ENCODE results near the gene SLC31A2.
A peak's percentile ranks its signal among the peaks of the same experiment; 100 is the strongest.

SLC31A2 gene

DNA sequence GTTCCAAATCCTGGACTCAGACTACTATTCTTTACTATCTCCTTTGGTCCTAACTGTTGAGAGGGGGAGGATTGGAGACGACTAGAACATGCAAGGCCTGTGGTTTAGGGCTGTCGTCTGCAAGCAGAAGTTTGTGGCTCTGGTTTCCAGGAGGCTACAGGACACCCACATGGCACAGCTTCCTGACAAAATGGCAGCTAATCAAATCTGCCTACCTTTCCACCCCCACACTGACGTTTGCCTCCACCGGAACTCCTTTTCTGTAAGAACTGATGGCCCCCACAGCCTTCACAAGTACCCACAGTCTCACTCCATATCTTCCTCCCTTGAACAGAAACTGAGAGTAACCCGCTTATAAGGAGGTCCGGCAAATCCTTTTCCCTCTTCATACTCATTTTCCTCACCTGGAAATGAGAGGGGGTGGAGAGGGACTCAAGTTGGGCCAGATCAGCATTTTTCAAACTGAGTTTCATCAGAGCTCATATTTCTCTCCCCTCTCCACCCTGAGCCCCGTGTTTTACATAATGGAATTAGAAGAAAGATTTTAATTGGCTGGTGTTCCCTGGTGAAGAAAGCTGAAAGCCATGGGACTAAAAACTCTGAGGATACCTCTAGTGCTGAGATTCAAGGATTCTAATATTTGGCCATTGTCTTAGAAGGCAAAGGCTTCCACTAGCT, 5.2 kb downstream of the SLC31A2 start:
- Histone ChIP-seq H3K36me3 (ENCODE audit: insufficient read depth, low read length) (peaks cover 12% of the 10 kb centered on the region), H4K20me1 (ENCODE audit: insufficient read depth, low read length) (no peaks in the 10 kb centered on the region), H3K4me2 (ENCODE audit: insufficient read depth, low read length) (no peak overlapping the region; the same call in 1 of the 2 replicates), H3K27ac (ENCODE audit: low read length) (no peak overlapping the region; the same call in 1 of the 2 replicates), H2AFZ (ENCODE audit: low read depth, low read length) (no peak overlapping the region), H3K9me3 (ENCODE audit: insufficient read depth, low read length, severe bottlenecking) (no peaks in the 10 kb centered on the region), H3K4me3 (ENCODE audit: low read depth in 1 of 2, low read length in 2 of 2) (no peak overlapping the region), H3K79me2 (ENCODE audit: insufficient read depth, low read length) (no peaks in the 10 kb centered on the region), H3K4me1 (ENCODE audit: insufficient read depth, low read length) (peaks cover 29% of the 10 kb centered on the region), H3K9ac (ENCODE audit: low read depth, low read length) (no peak overlapping the region), H3K27me3 (ENCODE audit: insufficient read depth, low read length, poor library complexity) (no peaks in the 10 kb centered on the region)
- TF ChIP-seq, protein P1, sequence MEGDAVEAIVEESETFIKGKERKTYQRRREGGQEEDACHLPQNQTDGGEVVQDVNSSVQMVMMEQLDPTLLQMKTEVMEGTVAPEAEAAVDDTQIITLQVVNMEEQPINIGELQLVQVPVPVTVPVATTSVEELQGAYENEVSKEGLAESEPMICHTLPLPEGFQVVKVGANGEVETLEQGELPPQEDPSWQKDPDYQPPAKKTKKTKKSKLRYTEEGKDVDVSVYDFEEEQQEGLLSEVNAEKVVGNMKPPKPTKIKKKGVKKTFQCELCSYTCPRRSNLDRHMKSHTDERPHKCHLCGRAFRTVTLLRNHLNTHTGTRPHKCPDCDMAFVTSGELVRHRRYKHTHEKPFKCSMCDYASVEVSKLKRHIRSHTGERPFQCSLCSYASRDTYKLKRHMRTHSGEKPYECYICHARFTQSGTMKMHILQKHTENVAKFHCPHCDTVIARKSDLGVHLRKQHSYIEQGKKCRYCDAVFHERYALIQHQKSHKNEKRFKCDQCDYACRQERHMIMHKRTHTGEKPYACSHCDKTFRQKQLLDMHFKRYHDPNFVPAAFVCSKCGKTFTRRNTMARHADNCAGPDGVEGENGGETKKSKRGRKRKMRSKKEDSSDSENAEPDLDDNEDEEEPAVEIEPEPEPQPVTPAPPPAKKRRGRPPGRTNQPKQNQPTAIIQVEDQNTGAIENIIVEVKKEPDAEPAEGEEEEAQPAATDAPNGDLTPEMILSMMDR (IDR thresholded peaks at IDR 0.05; ENCODE audit: borderline replicate concordance, extremely low read depth, low read length, poor library complexity, severe bottlenecking), result no peak
- no peak for TF ChIP-seq EZH2 (IDR thresholded peaks at IDR 0.05; ENCODE audit: borderline replicate concordance, low read depth, low read length, severe bottlenecking)
- DNase-seq (peak; percentile 49), ATAC-seq (ENCODE audit: insufficient read depth, low read depth) (peak; percentile 52)

DNA sequence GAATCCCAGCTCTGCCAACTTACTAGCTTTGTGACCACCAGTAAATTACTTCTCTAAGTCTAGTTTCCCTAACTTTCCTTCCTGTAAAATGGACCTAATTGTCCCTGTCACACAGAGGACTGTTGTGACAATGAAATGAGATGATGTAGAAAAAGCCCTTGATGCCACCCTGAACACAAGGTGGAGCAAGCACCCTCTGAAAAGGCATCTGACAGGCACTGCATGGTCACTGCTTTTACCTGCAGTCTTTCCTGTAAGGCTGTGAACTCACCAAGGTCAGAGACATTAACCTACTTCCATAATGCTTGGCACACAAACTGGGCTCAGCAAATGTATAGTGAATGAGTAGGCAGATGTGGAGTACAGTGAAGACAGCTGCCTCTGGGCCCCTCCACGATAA, 6.1 kb downstream of the SLC31A2 start:
- Histone ChIP-seq H3K79me2 (ENCODE audit: insufficient read depth, low read length) (no peaks in the 10 kb centered on the region), H2AFZ (ENCODE audit: low read depth, low read length) (no peak overlapping the region), H3K36me3 (ENCODE audit: insufficient read depth, low read length) (peaks cover 21% of the 10 kb centered on the region), H3K9ac (ENCODE audit: low read depth, low read length) (no peak overlapping the region), H3K4me2 (ENCODE audit: insufficient read depth, low read length) (no peak overlapping the region), H4K20me1 (ENCODE audit: insufficient read depth, low read length) (0 out of 2 replicates have a peak, but pooled peaks cover 5% of the 10 kb centered on the region), H3K27ac (ENCODE audit: low read length) (no peak overlapping the region), H3K9me3 (ENCODE audit: insufficient read depth, low read length, severe bottlenecking) (no peaks in the 10 kb centered on the region), H3K4me3 (ENCODE audit: low read depth in 1 of 2, low read length in 2 of 2) (no peak overlapping the region), H3K4me1 (ENCODE audit: insufficient read depth, low read length) (peaks cover 21% of the 10 kb centered on the region), H3K27me3 (ENCODE audit: insufficient read depth, low read length, poor library complexity) (no peaks in the 10 kb centered on the region)
- ATAC-seq (ENCODE audit: insufficient read depth, low read depth) (no peak), DNase-seq (no peak)
- TF ChIP-seq, protein P1 (IDR thresholded peaks at IDR 0.05; ENCODE audit: borderline replicate concordance, extremely low read depth, low read length, poor library complexity, severe bottlenecking), result peak; percentile 24
- no peak for TF ChIP-seq EZH2 (IDR thresholded peaks at IDR 0.05; ENCODE audit: borderline replicate concordance, low read depth, low read length, severe bottlenecking)

DNA sequence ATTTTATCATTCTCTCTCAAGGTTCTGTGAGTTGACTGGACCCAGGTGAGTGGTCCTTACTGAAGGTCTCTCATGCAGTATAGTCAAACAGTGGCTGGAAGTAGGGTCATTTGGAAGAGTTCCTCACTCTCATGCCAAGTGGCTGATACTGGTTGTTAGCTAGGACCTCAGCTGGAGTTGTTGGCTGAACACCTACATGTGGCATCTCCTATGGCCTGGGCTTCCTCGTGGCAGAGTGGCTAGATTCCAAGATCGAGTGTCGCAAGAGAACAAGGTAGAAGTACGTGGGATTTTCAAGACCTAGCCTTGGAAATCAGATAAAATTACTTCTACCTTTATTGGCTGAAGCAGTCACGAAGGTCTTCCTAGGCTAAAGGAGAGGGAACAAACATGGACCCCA, 7.6 kb downstream of the SLC31A2 start:
- H2AFZ ChIP-seq (ENCODE audit: low read depth, low read length), result no peak overlapping the region
- H3K9ac ChIP-seq (ENCODE audit: low read depth, low read length), result no peak overlapping the region
- H3K36me3 ChIP-seq (ENCODE audit: insufficient read depth, low read length), result peaks cover 36% of the 10 kb centered on the region
- H3K4me2 ChIP-seq (ENCODE audit: insufficient read depth, low read length), result no peak overlapping the region
- no peaks in the 10 kb centered on the region for H3K9me3 ChIP-seq (ENCODE audit: insufficient read depth, low read length, severe bottlenecking)
- H3K79me2 ChIP-seq (ENCODE audit: insufficient read depth, low read length), result no peaks in the 10 kb centered on the region
- no peak for ATAC-seq (ENCODE audit: insufficient read depth, low read depth)
- no peak for TF ChIP-seq EZH2 (IDR thresholded peaks at IDR 0.05; ENCODE audit: borderline replicate concordance, low read depth, low read length, severe bottlenecking)
- TF ChIP-seq, protein P1 (IDR thresholded peaks at IDR 0.05; ENCODE audit: borderline replicate concordance, extremely low read depth, low read length, poor library complexity, severe bottlenecking), result no peak
- no peak overlapping the region for H3K4me3 ChIP-seq (ENCODE audit: low read depth in 1 of 2, low read length in 2 of 2)
- no peak for DNase-seq
- H3K27ac ChIP-seq (ENCODE audit: low read length), result no peak overlapping the region
- H4K20me1 ChIP-seq (ENCODE audit: insufficient read depth, low read length), result 0 out of 2 replicates have a peak, but pooled peaks cover 5% of the 10 kb centered on the region
- H3K4me1 ChIP-seq (ENCODE audit: insufficient read depth, low read length), result peaks cover 16% of the 10 kb centered on the region
- no peaks in the 10 kb centered on the region for H3K27me3 ChIP-seq (ENCODE audit: insufficient read depth, low read length, poor library complexity)
